Stimulated activated CD8-positive, alpha-beta memory T cell treated with anti-CD3 and anti-CD28 coated beads, Interleukin-4, amount 100 ng/mL, for 1 hour (primary cell): ENCODE measurements around the gene STARD9.
"Not testable (repeated sequence)": the region's sequence is repeated elsewhere in the genome, so short reads cannot be mapped to it uniquely, and the experiment has no call there.

Source experiments
- DNase-seq, 2 donors: peaks; one replicate each; pipeline ENCODE4 v3.0.0-alpha.2; 2020; ENCODE audit warnings: low read depth in 2 of 2, low spot score in 1 of 2

Gene STARD9

DNA sequence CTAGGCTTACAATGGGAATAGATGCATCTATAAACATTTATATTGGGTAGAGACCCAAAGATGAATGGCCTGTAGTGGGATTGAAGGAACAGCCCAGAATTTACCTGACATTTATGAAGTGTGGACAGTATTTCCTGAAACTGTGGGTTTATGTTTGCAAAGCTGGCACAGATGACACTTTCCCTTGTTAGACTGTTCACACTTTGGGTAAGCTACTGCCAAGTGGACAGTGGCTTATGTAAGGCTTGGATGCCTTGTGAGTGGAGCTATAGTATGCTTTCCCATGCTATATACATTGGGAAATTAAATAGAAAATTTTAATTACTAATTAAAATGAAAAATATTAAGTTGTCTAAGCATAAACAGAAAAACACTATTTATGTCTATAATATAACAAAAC, 48.5 kb downstream of the STARD9 start:
- no peak for DNase-seq

DNA sequence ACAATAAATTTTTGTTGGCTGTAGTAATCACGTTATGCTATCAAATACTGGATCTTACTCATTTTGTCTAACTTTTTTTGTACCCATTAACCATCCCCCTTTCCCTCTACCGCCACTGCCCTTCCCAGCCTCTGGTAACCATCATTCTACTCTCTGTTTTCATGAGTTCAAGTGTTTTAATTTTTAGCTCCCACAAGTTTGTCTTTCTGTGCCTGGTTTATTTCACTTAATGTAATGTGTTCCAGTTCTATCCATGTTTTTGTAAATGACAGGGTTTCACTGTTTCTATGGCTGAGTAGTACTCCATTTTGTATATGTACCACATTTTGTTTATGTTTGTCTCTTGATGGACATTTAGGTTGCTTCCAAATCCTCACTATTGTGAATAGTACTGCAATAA, 52.1 kb downstream of the STARD9 start:
- no peak for DNase-seq

DNA sequence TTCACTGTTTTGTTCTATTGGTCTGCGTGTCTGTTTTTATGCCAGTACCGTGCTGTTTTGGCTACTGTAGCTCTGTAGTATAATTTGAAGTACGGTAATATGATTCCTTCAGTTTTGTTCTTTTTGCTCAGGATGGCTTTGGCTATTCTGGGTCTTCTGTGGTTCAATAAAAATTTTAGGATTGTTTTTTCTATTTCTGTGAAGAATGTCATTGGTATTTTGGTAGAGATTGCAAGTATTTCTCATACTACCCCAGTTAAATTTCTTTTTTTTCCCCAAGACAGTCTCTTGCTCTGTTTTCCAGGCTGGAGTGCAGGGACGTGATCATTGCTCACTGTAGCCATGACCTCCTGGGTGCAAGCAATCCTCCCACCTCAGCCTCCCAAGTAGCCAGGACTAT, 53.4 kb downstream of the STARD9 start:
- DNase-seq, result no peak

DNA sequence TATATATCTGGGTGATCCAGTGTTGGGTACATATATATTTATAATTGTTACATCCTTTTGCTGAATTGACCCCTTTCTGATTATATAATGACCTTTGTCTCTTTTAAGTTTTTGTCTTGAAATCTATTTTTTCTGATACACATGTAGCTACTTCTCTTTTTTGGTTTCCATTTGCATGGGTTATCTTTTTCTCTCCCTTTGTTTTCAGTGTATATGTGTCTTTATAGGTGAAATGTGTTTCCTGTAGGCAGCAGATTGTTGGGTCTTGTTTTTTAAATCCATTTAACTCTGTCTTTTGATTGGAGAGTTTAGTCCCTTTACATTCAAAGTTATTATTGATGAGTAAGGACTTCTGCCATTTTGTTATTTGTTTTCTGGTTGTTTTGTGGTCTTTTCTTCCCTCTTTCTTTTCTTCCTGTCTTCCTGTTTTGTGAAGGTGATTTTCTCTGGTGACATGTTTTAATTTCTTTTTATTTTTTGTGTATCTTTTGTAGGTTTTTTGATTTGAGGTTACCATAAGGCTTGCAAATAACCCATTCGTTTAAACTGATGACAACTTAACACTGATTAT, 56.8 kb downstream of the STARD9 start:
- no peak for DNase-seq

GRCh38 chr15:42640109-42640508, 64.7 kb downstream of the STARD9 start:
- no peak for DNase-seq

DNA sequence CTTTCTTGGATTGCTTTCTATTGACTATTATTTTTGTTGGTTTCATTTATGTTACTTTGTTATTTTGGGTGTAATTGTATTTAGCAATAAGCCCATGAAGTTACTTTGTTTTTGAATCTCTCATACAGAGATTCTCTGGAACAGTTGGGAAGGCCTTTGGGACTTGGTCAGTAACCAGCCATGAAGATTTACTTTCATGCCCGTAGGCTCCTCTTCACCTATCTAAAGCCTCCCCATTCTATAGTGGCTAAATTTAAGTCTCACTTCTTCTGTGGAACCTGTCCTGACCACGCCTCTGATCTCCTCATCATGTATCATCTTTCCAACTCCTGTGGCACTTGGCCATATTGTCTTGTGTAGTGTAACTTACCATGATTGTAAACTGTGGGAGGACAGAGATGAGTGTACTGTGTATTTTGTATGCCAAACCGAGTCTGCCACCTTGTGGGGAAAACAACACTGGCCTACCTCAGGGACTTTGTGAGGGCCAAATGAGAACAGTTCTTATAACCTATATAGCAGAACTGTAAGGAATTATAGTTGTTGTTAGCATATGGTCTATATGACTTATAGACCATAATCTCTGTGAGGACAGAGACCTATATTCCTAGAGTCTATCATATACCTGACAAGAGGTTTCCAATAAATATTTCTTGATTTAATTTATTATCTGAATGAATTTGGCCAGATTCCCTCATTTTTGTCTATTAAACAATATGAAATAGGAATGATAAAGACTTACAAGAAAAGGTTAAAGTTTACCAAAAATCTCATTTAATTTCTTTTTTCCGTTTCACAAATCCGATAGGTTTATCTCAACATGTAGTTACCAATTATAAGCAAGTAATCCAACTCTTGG, 75.0 kb downstream of the STARD9 start:
- DNase-seq, result peak in 1 of 2 donors; percentile 9

GRCh38 chr15:42665827-42666226, 90.4 kb downstream of the STARD9 start:
- DNase-seq, result no peak

DNA sequence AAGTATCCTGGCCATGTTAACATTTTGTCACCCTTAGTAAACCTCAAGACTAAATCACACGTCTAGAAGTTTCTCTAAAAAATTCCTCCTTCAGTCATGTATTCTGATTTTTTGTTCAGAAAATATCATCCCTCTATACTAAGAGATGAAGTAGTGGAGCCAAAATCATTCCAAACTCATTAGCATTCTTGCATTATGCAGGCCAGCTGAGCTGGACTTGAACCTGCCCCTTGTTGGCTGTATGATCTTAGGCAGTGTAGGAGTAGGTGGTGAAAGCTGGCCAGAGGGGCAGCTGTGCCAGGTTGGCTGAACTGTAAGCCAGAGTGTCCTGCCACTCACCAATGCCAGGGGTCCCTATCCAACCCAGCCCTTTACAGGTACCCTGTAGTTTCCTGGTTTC, 92.4 kb downstream of the STARD9 start:
- DNase-seq, result no peak

DNA sequence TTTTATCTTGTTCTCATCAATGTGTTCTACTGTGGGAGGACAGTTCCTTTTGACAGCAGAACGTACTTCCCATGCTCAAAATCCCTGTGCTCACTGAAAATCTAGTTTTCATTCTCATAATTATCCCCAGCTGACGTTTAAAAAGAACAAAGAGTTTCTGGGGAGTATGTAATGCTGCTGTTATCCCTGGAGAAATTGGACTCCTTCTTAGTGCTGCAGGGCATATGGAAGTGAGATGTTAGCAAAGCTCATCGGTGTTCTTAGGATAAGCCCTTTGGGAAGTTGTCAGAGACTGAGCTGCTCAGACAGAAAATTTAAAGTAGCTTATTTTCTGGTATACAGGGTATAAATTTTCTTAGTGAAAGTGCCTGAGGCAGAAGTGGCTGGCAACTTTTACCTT, 95.0 kb downstream of the STARD9 start:
- no peak for DNase-seq

- no peak for DNase-seq
These were observed 97.0 kb downstream of the STARD9 start for GRCh38 chr15:42672444-42672843.

- no peak for DNase-seq
These were observed 99.1 kb downstream of the STARD9 start for GRCh38 chr15:42674472-42674871.

DNA sequence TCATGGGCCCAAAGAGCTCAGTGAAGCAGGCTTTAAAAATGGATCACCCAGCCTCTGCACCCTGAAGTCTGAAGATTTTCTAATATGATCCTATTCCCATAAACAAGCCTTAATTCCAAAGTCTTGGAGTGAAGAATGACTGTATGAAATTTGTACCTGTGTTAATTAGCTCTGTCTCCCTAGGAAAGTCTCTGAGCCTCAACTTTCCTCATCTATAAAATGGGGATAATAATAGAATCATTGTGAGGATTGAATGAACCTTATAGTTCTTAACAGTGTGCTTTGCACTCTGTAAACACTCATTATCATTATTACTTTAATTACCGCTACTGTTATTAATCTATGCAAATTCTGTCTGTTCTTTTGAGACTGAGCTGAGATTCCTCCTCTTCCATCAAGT, 99.6 kb downstream of the STARD9 start:
- no peak for DNase-seq

DNA sequence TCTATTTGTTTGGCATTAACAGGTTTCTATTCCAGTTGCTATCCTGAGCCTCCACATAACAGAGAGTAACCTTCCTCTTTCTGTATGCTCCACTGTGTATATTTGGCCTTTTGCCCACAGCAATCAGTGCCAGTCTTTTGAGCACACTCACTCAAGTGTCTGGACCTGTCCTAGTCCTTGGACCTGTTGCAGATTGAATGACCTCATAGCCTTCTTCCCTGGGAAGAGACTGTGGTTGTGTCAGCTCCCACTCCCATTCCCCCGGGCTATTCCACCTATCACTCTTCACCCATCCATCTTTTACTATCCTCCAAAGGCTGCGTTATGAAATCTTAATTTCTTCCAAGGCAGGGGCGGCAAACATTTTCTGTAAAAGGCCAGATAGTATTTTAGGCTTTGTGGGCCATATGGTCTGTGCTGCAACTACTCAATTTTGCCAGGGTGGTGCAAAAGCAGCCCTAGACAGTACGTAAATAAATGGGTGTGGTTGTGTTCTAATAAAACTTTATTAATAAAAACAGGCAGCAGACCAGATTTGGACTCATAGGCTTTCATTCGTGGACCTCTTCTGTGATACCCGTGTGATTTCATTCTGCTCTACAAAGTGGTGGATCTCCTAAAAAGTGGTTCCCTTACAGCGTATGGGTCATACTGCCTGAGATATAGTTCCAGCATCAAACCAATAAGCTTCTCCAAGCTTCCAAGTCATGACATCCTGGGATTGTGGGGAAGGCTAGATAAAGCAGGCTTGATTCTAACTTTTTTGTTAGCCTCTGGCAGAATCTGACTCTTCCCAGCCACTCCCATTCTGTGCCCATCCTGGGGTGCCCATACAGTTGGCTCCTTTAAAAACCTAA, 104.1 kb downstream of the STARD9 start:
- no peak for DNase-seq

GRCh38 chr15:42680142-42680482, 104.7 kb downstream of the STARD9 start:
- DNase-seq, result not testable (repeated sequence)

DNA sequence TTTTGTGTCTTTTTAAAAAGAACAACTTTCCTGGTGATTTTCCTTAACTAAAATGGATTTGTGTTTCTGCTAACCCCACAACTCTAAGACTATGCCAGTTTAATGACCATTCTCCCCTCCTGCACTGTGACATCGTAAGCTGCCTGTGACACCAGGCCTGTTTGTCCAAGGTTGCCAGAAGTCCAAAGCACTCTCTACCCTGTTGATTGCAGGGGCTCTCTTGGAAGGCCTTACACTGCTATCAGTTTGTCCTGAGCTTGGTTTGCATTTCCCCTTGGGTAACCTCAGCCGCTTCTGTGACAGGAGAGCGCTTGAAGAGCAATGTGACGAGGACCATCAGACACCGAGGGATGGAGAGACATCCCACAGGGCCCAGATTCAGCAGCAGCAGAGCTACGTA, 105.7 kb downstream of the STARD9 start:
- no peak for DNase-seq

DNA sequence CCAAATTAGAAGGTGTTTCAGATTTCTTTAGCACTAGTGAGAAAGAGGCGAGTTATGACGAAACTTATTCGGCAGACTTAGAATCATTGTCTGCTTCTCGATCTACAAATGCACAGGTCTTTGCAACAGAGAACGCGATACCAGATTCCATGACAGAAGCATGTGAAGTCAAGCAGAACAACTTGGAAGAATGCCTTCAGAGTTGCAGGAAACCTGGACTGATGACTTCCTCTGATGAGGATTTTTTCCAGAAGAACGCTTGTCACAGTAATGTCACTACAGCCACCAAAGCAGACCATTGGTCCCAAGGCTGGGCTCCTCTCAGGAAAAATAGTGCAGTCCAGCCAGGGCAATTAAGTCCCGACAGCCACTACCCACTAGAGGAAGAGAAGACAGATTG, 110.9 kb downstream of the STARD9 start:
- DNase-seq, result no peak

- DNase-seq, result no peak
These were observed 112.3 kb downstream of the STARD9 start for GRCh38 chr15:42687740-42688139.

GRCh38 chr15:42688301-42688700, 112.9 kb downstream of the STARD9 start:
- no peak for DNase-seq

- DNase-seq, result no peak
These were observed 115.9 kb downstream of the STARD9 start for GRCh38 chr15:42691308-42691707.

DNA sequence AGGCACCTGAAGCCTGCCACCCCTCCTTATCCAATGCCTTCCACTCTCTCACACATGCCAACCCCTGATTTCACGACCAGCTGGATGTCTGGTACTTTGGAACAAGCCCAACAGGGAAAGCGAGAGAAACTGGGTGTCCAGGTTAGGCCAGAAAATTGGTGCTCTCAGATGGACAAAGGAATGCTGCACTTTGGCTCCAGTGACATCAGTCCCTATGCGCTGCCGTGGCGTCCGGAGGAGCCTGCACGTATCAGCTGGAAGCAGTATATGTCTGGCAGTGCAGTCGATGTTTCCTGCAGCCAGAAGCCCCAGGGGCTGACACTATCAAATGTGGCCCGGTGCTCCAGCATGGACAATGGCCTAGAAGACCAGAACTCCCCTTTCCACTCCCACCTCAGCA, 116.4 kb downstream of the STARD9 start:
- no peak for DNase-seq

DNA sequence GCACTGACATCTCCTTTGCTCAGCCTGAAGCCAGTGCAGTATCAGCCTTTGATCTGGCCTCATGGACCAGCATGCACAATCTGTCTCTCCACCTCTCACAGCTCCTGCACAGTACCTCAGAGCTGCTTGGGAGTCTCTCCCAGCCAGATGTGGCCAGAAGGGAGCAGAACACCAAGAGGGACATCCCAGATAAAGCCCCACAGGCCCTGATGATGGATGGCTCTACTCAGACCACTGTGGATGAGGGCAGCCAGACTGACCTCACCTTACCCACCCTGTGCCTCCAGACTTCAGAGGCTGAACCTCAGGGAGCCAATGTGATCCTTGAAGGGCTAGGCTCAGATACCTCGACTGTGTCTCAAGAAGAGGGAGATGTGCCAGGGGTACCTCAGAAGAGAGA, 117.1 kb downstream of the STARD9 start:
- no peak for DNase-seq

DNA sequence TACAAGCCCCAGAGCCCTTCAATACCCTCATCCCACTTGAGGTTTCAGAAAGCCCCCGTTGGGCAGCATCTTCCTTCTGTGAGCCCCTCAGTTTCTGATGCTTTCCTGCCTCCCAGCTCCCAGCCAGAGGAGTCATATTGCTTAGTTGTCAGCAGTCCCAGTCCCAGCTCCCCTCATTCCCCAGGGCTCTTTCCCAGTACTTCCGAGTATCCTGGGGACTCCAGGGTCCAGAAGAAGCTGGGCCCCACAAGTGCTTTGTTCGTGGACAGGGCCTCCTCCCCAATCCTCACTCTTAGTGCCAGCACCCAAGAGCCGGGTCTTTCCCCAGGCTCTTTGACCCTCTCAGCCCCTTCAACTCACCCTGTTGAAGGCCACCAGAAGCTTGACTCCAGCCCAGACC, 117.6 kb downstream of the STARD9 start:
- no peak for DNase-seq
